ENCODE measurements around the gene OTULIN.

Gene OTULIN

GRCh38 chr5:14722923-14723322 lies 58.4 kb downstream of the OTULIN start:
- no peak for DNase-seq (ENCODE audit: low read depth)
- H3K4me3 ChIP-seq (ENCODE audit: low read depth, low read length): no peak overlapping the region
- TF ChIP-seq, protein P1, sequence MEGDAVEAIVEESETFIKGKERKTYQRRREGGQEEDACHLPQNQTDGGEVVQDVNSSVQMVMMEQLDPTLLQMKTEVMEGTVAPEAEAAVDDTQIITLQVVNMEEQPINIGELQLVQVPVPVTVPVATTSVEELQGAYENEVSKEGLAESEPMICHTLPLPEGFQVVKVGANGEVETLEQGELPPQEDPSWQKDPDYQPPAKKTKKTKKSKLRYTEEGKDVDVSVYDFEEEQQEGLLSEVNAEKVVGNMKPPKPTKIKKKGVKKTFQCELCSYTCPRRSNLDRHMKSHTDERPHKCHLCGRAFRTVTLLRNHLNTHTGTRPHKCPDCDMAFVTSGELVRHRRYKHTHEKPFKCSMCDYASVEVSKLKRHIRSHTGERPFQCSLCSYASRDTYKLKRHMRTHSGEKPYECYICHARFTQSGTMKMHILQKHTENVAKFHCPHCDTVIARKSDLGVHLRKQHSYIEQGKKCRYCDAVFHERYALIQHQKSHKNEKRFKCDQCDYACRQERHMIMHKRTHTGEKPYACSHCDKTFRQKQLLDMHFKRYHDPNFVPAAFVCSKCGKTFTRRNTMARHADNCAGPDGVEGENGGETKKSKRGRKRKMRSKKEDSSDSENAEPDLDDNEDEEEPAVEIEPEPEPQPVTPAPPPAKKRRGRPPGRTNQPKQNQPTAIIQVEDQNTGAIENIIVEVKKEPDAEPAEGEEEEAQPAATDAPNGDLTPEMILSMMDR (IDR thresholded peaks at IDR 0.05; ENCODE audit: control insufficient read depth, extremely low read depth, insufficient read depth): no peak

DNA sequence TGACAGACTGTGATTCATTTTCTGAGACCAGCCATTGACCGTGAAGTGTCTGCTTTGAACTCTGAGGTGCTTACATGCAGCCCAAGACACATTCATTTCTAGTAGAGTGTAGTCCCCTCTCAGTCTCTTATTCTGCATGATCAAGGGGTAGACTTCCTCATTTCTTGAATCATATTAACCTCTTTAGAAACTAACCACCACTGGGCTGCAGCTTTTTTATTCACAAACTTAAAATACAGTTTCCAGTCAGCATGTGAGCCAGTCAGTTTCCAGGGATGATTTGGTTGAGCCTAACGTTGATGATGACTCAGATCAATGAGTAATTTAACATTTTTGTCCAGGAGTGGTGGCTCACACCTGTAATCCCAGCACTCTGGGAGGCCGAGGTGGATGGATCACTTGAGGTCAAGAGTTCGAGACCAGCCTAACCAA lies 59.2 kb downstream of the OTULIN start:
- TF ChIP-seq, protein P1 (IDR thresholded peaks at IDR 0.05; ENCODE audit: control insufficient read depth, extremely low read depth, insufficient read depth): no peak
- no peak overlapping the region for H3K4me3 ChIP-seq (ENCODE audit: low read depth, low read length)
- no peak for DNase-seq (ENCODE audit: low read depth)

GRCh38 chr5:14724633-14725032 lies 60.1 kb downstream of the OTULIN start:
- TF ChIP-seq, protein P1 (IDR thresholded peaks at IDR 0.05; ENCODE audit: control insufficient read depth, extremely low read depth, insufficient read depth): no peak
- DNase-seq (ENCODE audit: low read depth): no peak
- H3K4me3 ChIP-seq (ENCODE audit: low read depth, low read length): no peak overlapping the region

- DNase-seq (ENCODE audit: low read depth): no peak
- TF ChIP-seq, protein P1 (IDR thresholded peaks at IDR 0.05; ENCODE audit: control insufficient read depth, extremely low read depth, insufficient read depth): no peak
- no peak overlapping the region for H3K4me3 ChIP-seq (ENCODE audit: low read depth, low read length)
Measured at GRCh38 chr5:14726066-14726838, 61.7 kb downstream of the OTULIN start.

GRCh38 chr5:14727428-14727865 lies 62.9 kb downstream of the OTULIN start:
- TF ChIP-seq, protein P1 (IDR thresholded peaks at IDR 0.05; ENCODE audit: control insufficient read depth, extremely low read depth, insufficient read depth): peak; percentile 88
- no peak overlapping the region for H3K4me3 ChIP-seq (ENCODE audit: low read depth, low read length)
- peak; percentile 63 for DNase-seq (ENCODE audit: low read depth)

- no peak for DNase-seq (ENCODE audit: low read depth)
- TF ChIP-seq, protein P1 (IDR thresholded peaks at IDR 0.05; ENCODE audit: control insufficient read depth, extremely low read depth, insufficient read depth): no peak
- no peak overlapping the region for H3K4me3 ChIP-seq (ENCODE audit: low read depth, low read length)
Measured at GRCh38 chr5:14727928-14728458, 63.5 kb downstream of the OTULIN start.

Data from LNCaP clone FGC (cell line).